CD14-positive monocyte (primary cell): Measurements from ENCODE around the gene ZC3H6. TPM values are rescaled to one million over a fixed set of nuclear protein-coding genes. Genes with fewer than 3 reads are reported as not detected.

ENCODE experiments used
- DNase-seq, 3 donors: peaks; one replicate each; pipeline ENCODE4 v3.0.0-alpha.2; 2011 to 2022
- H2AFZ ChIP-seq: 2 replicates; pipeline ENCODE4 v1.6.0; 2012; ENCODE audit warnings: mild to moderate bottlenecking, low read depth, low read length, inconsistent platforms; ENCODE audit not compliant: insufficient read depth, poor library complexity, severe bottlenecking
- H3K27ac ChIP-seq, 2 donors: 1 replicate in 1 of 2; 2 replicates in 1 of 2; pipeline ENCODE4 v1.5.1; 2012 to 2013; ENCODE audit warnings: low read length in 2 of 2, control low read depth in 1 of 2, inconsistent platforms in 1 of 2, low read depth in 1 of 2, mild to moderate bottlenecking in 1 of 2
- H3K27me3 ChIP-seq, 2 donors: one replicate each; pipeline versions ENCODE4 v1.6.0 to v1.6.1; 2011 to 2013; ENCODE audit warnings: low read length in 2 of 2; ENCODE audit not compliant: control insufficient read depth in 2 of 2, insufficient read depth in 2 of 2
- H3K36me3 ChIP-seq, 2 donors: replicated peaks in 1 of 2; 1 replicate in 1 of 2; 2 replicates in 1 of 2; pipeline versions ENCODE4 v1.5.1 to v1.6.1; 2012 to 2013; ENCODE audit warnings: low read length in 2 of 2, control low read depth in 1 of 2, inconsistent platforms in 1 of 2, mild to moderate bottlenecking in 1 of 2; ENCODE audit not compliant: insufficient read depth in 2 of 2, control insufficient read depth in 1 of 2
- H3K4me1 ChIP-seq, 2 donors: 1 replicate in 1 of 2; 2 replicates in 1 of 2; pipeline versions ENCODE4 v1.5.1 to v1.6.1; 2012 to 2013; ENCODE audit warnings: low read length in 2 of 2, control low read depth in 1 of 2, inconsistent platforms in 1 of 2, mild to moderate bottlenecking in 1 of 2, moderate library complexity in 1 of 2; ENCODE audit not compliant: insufficient read depth in 2 of 2, control insufficient read depth in 1 of 2
- H3K4me2 ChIP-seq: replicated peaks from 2 replicates; pipeline ENCODE3; 2012; ENCODE audit warnings: low read length, moderate library complexity, mild to moderate bottlenecking; ENCODE audit not compliant: poor library complexity, severe bottlenecking; ENCODE audit errors: extremely low read depth
- H3K4me3 ChIP-seq, 3 experiments: fragments of 200-600 bp in 1 of 3; sonication (generic) in 1 of 3; replicated peaks in 1 of 3; 1 replicate in 2 of 3; 2 replicates in 1 of 3; pipeline ENCODE4 v1.5.1; 2011 to 2013; ENCODE audit warnings: low read length in 3 of 3, mild to moderate bottlenecking in 3 of 3, control low read depth in 2 of 3, low read depth in 2 of 3, inconsistent platforms in 1 of 3, moderate library complexity in 1 of 3
- H3K79me2 ChIP-seq: 2 replicates; pipeline ENCODE4 v1.6.0; 2012; ENCODE audit warnings: mild to moderate bottlenecking, control low read depth, inconsistent platforms, low read length, moderate library complexity; ENCODE audit not compliant: insufficient read depth
- H3K9ac ChIP-seq: 2 replicates; pipeline ENCODE4 v1.6.0; 2017; ENCODE audit warnings: low read length, mild to moderate bottlenecking; ENCODE audit not compliant: insufficient read depth, poor library complexity, severe bottlenecking
- H3K9me3 ChIP-seq, 2 donors: replicated peaks in 1 of 2; 1 replicate in 1 of 2; 2 replicates in 1 of 2; pipeline versions ENCODE4 v1.5.1 to v1.6.1; 2012 to 2013; ENCODE audit warnings: low read length in 2 of 2, control low read depth in 1 of 2; ENCODE audit not compliant: control insufficient read depth in 1 of 2, insufficient read depth in 1 of 2
- H4K20me1 ChIP-seq: 2 replicates; pipeline ENCODE4 v1.6.0; 2012; ENCODE audit warnings: mild to moderate bottlenecking, low read length, control low read depth, moderate library complexity; ENCODE audit not compliant: insufficient read depth
- H3K27ac Mint-ChIP-seq, 7 donors: one replicate each; pipeline ENCODE4 v1.8.0; 2020; ENCODE audit warnings: mild to moderate bottlenecking in 7 of 7, mixed read lengths in 7 of 7, moderate library complexity in 6 of 7, inconsistent platforms in 2 of 7
- H3K27me3 Mint-ChIP-seq, 3 donors: one replicate each; pipeline ENCODE4 v1.8.0; 2021 to 2022; ENCODE audit warnings: low read depth in 3 of 3, mild to moderate bottlenecking in 3 of 3, mixed read lengths in 3 of 3, moderate library complexity in 3 of 3, inconsistent platforms in 1 of 3
- H3K36me3 Mint-ChIP-seq, 2 donors: one replicate each; pipeline ENCODE4 v1.8.0; 2020; ENCODE audit warnings: mixed read lengths in 2 of 2, inconsistent platforms in 1 of 2, mild to moderate bottlenecking in 1 of 2
- H3K4me1 Mint-ChIP-seq: one replicate; pipeline ENCODE4 v1.8.0; 2020; ENCODE audit warnings: mild to moderate bottlenecking, mixed read lengths
- H3K4me3 Mint-ChIP-seq, 2 donors: one replicate each; pipeline ENCODE4 v1.8.0; 2020; ENCODE audit warnings: mild to moderate bottlenecking in 2 of 2, mixed read lengths in 2 of 2, moderate library complexity in 1 of 2
- H3K9me3 Mint-ChIP-seq, 7 donors: one replicate each; pipeline ENCODE4 v1.8.0; 2020 to 2022; ENCODE audit warnings: mixed read lengths in 7 of 7, mild to moderate bottlenecking in 6 of 7, moderate library complexity in 6 of 7, inconsistent platforms in 2 of 7
- CTCF ChIP-seq: fragments of 200-600 bp; IDR thresholded peaks from one replicate; pipeline ENCODE4 v1.8.0; 2022; ENCODE audit warnings: antibody characterized with exemption, mild to moderate bottlenecking
- WGBS: methylation state at CpG from one replicate; pipeline ENCODE4 v1.1.5; 2013; ENCODE audit warnings: missing lambda C conversion rate; ENCODE audit not compliant: insufficient coverage; 5-methylcytosine and 5-hydroxymethylcytosine counted together
- intact Hi-C, 2 donors: fragments of 100-400 bp; cut with micrococcal nuclease; formaldehyde crosslinking; loops; one replicate each; pipeline versions ENCODE4 v1.15.0 to v1.15.1; 2023
- polyA plus RNA-seq, 3 donors: library from polyadenylated mRNA; depleted of rRNA in 1 of 3; unstranded in 2 of 3; stranded (reverse) in 1 of 3; fragments of 300-500 nt in 2 of 3; fragments of >200 nt in 1 of 3; fragmentation: Illumina TruSeq in 2 of 3; gene quantifications; 1 replicate in 2 of 3; 2 replicates in 1 of 3; pipeline ENCODE4 v1.2.3, GENCODE V29; 2012 to 2021

Gene ZC3H6
- polyA plus RNA-seq, 3 donors: 2.1 to 2.5 (median 2.4) TPM

GRCh38 chr2:112244854-112245253, 30.5 kb upstream of the ZC3H6 start:
- no peaks in the 10 kb centered on the region for H3K27me3 Mint-ChIP-seq
- H3K4me1 Mint-ChIP-seq: no peaks in the 10 kb centered on the region
- no peak overlapping the region for H3K4me2 ChIP-seq
- no peaks in the 10 kb centered on the region for H3K4me1 ChIP-seq
- no peak overlapping the region for H3K4me3 Mint-ChIP-seq
- H3K27me3 ChIP-seq: no peaks in the 10 kb centered on the region
- H3K9me3 ChIP-seq: no peaks in the 10 kb centered on the region
- WGBS: no CpG with 5 or more reads among the region's 1 CpG
- no peaks in the 10 kb centered on the region for H4K20me1 ChIP-seq
- H3K79me2 ChIP-seq: no peaks in the 10 kb centered on the region
- no peak overlapping the region for H3K27ac ChIP-seq
- DNase-seq: no peak
- no peak overlapping the region for H3K9ac ChIP-seq
- peaks cover 48 to 52% of the 10 kb centered on the region in 2 donors for H3K36me3 Mint-ChIP-seq
- peaks cover 0 to 4% (median 0%) of the 10 kb centered on the region in 7 donors for H3K9me3 Mint-ChIP-seq
- intact Hi-C loops: no loop called here
- no peak overlapping the region for H2AFZ ChIP-seq
- TF ChIP-seq CTCF: no peak
- no peak overlapping the region for H3K27ac Mint-ChIP-seq
- no peak overlapping the region for H3K4me3 ChIP-seq
- peaks cover 26 to 74% of the 10 kb centered on the region in 2 donors for H3K36me3 ChIP-seq

GRCh38 chr2:112251271-112251670, 24.1 kb upstream of the ZC3H6 start:
- DNase-seq: no peak
- Mint-ChIP-seq H3K4me3 (no peak overlapping the region), H3K36me3 (peaks cover 17 to 31% of the 10 kb centered on the region in 2 donors), H3K27ac (no peak overlapping the region), H3K27me3 (no peaks in the 10 kb centered on the region), H3K9me3 (peaks cover 0 to 4% (median 0%) of the 10 kb centered on the region in 7 donors), H3K4me1 (peaks cover 25% of the 10 kb centered on the region)
- Histone ChIP-seq H3K4me3 (no peak overlapping the region), H4K20me1 (no peaks in the 10 kb centered on the region), H3K79me2 (peaks cover 27% of the 10 kb centered on the region), H3K27ac (no peak overlapping the region), H3K27me3 (no peaks in the 10 kb centered on the region), H3K4me1 (peaks cover 25 to 30% of the 10 kb centered on the region in 2 donors), H3K9me3 (no peaks in the 10 kb centered on the region), H2AFZ (no peak overlapping the region), H3K4me2 (no peak overlapping the region), H3K9ac (no peak overlapping the region), H3K36me3 (peaks cover 20 to 34% of the 10 kb centered on the region in 2 donors)
- WGBS: 93% methylated on average over 3 of the region's 3 CpGs
- intact Hi-C loops: loop anchor here (10.0 kb wide), 2 partner anchors 184 to 196 kb away; partner anchors contain the start of genes RGPD8 (in 2 of the 2) and TMEM87B (in 1 of the 2)
- no peak for TF ChIP-seq CTCF
